GM18526 (cell line): ENCODE results near the gene UNC45B.
A peak's percentile ranks its signal among the peaks of the same experiment; 100 is the strongest.

Experiments used
- POLR2A ChIP-seq: IDR thresholded peaks from 3 replicates; pipeline ENCODE4 v1.6.1; 2011; ENCODE audit not compliant: insufficient read length; ENCODE audit errors: extremely low read depth

The UNC45B gene

DNA sequence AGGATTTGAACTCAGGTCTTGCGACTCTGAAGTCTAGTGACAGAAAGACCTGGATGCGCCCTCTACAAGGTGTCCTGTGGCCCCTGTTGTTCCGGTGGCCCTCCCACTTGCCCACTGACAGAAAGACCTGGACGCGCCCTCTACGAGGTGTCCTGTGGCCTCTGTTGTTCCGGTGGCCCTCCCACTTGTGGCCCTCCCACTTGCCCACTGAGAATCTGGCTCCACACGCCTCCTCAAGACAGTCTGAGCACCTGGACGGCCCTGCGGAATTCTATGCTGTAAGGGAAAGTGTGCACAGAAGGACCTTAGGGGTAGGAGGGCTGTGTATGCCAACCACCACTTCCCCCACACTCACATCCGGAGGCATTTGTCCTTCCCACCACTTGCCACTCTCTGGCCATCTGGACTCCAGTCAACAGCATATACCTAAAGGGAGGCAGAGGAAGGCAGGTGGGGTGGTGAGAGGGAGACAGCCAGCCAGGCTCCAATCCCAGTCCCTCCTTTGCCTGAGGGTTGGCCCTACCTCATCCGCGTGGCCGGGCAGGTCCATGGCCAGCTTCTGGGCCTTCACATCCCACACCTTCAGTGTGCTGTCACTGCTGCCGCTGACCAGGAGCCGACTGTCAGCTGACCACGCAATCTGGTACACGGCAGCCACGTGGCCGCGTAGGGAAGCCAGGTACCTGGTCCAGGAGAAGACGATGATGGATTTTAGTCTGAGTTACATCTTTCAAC is 14.6 kb upstream of the UNC45B start:
- no peak for TF ChIP-seq POLR2A

DNA sequence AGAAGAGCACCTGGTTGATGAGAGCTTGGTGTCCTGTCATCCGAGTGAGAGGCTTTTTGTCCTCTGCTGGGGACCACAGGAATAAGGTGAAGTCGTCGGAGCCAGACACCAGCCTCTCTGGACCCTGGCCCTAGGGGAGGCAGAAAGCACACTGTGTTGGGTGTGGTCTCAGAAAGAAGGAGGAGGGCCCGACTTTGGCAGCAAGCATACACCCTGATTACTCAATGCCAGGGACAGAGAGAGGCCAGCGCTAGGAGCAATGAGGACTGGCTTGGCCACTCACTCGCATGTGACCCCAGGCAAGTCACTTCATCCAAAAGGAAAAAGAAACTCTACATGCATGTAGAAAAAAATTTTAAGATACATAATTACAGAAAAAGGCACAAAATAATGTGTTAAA is 12.3 kb upstream of the UNC45B start:
- TF ChIP-seq POLR2A, result no peak

DNA sequence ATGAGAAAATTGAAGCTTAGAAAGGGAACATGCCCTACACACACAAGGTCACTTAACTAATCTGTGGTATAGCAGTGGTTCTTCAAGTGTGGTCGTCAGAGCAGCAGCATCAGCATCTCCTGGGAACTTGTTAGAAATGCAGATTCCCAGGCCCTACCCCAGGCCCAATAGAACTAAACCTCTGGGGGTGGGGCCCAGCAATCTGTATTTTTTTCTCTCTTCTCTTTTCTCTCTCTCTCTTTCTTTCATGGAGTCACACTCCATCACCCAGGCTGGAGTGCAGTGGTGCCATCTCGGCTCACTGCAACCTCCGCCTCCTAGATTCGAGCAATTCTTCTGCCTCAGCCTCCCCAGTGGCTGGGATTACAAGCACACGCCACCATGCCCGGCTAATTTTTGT is 9.4 kb upstream of the UNC45B start:
- TF ChIP-seq POLR2A, result no peak

DNA sequence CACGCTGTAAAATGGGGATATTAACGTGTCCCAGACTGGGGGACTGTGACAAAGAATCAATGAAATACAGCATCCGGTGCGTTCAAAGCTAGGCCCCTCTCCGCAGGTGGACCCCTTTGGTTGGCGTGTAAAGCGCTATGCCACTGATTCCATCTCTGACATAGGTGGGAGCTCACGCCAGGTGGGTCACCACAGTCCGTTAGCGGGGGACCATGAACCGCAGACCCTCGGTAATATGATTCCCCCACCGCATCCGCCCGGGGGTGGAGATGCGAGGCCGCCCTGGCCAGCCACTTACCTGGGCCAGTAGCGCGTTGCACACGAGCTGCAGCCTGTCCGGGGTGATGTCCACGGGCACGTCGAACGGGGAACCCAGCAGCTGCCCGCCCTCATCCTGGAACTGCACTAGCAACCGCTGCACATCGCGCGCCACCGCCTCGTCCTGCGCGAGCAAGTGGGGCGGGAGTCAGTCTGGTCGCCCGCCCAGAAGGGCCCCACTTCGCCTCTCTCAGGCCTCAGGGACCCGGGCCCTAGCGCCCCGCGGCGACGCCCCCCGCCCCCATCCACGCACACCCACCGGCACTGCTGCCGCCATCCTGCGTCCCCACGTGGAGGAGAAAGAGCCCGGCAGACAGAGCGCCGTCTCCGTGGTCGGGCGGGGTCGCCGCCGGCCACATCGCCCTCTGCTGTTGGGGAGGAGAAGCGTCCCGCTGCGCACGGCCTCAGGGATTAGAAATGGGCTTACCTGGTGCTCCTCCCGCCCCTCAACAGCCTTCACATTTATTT is 5.7 kb upstream of the UNC45B start, which contains the start of gene NLE1:
Gene NLE1, minus strand, starts transcription at position 623 of the 786 bp plus-strand sequence. Its CDS starts 28 bp downstream, at position 595.
- TF ChIP-seq POLR2A, result peak; percentile 54

DNA sequence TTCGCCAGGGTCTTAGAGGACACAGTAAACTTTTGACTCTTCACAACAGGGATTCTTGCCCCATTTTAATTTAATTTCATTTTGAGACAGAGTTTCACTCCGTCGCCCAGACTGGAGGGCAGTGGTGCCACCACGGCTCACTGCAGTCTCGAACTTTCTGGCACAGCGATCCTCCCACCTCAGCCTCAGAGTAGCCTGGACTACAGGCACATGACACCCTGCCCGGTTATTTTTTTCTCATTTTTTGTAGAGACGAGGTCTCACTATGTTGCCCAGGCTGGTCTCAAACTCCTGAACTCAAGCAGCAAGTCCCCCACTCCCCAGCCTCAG is 5.2 kb upstream of the UNC45B start:
- no peak for TF ChIP-seq POLR2A

DNA sequence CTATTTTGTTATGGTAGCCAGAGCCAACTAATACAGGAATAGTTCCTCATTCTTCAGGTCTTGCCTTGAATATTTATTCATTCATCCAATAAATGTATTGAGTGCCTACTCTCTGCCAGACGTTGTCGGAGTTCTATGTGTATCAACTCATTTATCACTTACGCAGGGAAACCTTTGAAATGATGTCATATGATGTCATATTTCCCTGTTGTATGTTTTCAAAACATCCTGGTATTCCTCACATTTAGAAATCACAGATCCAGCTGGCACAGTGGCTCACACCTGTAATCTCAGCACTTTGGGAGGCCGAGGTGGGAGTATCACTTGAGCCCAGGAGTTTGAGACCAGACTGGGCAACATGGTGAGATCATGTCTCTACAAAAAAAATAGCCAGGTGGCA is 2.8 kb upstream of the UNC45B start:
- TF ChIP-seq POLR2A, result no peak

DNA sequence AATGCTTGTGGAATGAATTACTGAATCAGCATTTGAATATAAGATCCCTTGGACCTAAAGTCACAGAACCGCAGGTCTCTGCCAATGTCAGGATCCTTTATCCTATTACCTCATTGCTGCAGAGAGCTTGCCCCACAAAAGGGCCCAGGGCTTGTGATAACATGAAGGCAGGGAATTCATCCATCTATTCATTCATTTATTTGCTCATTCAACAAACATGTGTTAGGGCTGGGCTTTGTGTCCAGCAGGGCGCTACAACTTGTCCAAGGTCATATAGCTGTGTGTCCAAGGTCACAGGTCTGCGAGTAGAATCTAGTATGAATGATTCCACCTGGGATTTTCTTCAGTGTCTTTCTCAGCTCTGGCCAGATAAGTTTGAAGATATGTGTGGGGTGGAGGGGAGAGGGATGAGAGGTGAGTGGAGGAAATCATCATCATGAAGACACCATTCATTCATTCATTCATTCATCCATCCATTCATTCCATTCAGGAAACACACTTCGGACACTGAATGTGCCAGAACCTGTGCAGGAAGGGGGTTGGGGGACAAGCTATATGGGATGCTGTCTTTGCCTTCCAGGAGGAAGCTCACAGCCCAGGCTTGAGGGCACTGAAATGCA is 1.3 kb upstream of the UNC45B start:
- no peak for TF ChIP-seq POLR2A

DNA sequence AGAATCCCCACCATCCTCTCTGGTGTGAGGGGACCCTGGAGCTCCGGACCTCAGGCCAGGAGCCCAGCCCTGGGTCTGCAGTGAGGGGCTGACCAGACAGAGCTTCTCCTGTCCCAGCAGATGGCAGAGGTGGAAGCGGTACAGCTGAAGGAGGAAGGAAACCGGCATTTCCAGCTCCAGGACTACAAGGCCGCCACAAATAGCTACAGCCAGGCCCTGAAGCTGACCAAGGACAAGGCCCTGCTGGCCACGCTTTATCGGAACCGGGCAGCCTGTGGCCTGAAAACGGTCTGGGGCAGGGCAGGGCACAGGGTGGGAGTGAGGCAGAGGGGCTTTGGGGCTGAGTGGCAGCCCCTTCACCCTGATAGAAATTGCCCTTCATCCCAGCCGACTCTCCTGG is 527 bp downstream of the UNC45B start:
- TF ChIP-seq POLR2A, result no peak

DNA sequence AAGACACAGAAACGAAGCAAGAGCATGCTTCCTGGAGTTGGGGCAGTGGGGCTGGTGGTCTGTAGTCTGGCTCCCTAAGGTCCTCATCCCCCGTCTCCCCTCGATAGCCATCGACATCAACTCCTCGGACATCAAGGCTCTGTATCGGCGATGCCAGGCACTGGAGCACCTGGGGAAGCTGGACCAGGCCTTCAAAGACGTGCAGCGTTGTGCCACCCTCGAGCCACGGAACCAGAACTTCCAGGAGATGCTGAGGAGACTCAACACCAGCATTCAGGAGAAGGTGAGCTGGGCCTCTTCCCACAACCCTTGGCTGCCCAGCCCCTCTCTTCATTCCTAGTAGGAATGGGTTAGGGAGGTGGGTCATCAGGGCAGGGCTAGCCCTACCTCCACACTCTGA is 2.3 kb downstream of the UNC45B start:
- no peak for TF ChIP-seq POLR2A

DNA sequence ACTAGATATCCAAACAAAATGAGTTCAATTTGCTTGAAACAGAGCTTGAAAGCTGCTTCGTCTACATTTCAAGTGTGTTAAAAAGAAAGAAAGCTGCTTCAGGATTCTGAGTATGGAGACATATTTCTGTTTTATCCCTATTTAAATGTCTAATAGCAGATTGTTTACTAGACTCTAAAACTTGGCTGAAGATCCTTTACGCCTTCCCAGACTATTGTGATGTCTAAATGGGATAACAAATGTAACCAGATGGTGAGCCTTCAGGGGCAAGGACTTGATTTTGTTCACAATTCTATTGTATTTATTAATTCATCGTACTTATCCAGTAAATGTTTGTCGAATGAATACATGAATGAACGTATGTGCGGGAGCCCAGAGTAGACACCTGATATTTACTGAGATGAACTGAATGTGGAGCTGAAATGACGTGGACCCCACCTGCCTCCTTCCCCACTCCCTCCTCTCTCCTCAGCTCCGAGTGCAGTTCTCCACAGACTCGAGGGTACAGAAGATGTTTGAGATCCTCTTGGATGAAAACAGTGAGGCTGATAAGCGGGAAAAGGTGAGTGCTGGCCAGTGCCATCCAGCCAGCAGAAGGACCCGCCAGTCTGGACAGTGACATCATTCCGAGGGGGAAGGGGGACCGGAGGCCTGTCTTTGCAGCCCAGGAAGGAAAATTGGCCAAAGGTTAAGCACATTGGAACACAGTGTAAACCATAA is 5.0 kb downstream of the UNC45B start:
- no peak for TF ChIP-seq POLR2A

DNA sequence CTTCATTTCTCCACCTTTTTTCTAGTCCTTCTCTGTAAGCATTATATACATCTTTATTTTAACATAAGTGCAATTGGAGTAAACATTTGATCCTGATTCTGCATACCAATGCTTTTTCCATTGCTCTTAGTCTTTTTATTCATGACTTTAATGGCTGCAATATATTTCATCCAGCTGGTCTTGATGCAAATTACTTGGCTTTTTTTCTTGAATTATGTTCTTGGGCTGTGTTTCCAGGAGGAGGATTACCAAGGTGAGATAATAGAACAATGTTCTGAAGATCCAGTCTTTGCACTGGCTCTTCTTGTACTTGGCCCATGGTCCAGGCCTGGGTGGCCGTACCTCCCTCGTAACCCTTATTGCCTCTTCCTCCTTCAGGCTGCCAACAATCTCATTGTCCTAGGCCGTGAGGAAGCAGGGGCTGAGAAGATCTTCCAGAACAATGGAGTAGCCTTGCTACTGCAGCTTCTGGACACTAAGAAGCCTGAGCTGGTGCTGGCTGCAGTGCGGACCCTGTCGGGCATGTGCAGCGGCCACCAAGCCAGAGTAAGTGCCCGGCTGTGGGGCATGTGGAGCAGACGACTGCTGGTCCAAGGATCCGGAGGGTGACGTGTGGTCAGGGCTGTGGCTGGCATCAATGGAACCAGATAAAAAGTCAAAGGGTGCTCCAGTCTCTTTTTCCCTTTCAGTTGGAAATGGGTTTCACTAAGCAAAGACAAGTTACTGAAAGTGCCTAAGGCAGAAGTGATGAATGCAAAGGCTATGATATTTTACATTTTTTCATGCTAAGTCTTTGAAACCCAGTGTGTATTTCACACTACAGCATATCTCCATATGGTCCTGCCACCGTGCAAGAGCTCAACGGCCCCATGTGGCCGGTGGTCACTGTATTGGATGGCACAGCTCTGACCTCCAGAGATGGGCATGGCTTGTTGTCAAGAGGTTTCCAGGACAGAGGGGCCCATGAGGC is 6.9 kb downstream of the UNC45B start:
- no peak for TF ChIP-seq POLR2A

DNA sequence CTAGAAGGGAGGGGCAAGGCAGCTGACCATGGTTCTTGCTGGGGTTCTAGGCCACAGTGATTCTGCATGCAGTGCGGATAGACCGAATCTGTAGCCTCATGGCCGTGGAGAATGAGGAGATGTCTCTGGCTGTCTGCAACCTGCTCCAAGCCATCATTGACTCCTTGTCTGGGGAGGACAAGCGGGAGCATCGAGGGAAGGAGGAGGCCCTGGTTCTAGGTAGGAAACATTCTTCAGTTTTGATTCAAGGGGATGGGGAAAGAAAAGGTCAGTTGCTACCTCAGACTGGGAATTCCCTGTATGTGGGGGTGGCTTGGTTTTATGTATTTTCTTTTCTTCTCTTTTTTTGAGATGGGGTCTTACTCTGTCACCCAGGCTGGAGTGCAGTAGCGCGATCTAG is 7.6 kb downstream of the UNC45B start:
- no peak for TF ChIP-seq POLR2A

DNA sequence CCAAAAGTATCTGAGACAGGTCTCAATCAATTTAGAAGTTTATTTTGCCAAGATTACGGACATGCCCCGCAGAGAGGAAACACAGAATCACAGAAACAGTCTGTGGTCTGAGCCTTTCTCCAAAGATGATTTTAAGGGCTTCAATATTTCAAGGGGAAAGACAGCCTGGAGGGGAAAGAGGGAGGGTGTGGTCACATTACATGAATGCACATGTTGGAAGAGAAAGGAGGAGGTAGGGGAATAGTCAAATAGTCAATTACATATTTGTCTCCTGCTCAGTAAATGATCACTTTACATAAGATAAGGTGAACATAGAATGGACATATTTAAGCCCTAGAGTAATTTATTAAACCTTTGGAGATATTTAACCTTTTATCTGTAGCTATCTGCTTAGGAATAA is 12.3 kb downstream of the UNC45B start:
- TF ChIP-seq POLR2A, result no peak

DNA sequence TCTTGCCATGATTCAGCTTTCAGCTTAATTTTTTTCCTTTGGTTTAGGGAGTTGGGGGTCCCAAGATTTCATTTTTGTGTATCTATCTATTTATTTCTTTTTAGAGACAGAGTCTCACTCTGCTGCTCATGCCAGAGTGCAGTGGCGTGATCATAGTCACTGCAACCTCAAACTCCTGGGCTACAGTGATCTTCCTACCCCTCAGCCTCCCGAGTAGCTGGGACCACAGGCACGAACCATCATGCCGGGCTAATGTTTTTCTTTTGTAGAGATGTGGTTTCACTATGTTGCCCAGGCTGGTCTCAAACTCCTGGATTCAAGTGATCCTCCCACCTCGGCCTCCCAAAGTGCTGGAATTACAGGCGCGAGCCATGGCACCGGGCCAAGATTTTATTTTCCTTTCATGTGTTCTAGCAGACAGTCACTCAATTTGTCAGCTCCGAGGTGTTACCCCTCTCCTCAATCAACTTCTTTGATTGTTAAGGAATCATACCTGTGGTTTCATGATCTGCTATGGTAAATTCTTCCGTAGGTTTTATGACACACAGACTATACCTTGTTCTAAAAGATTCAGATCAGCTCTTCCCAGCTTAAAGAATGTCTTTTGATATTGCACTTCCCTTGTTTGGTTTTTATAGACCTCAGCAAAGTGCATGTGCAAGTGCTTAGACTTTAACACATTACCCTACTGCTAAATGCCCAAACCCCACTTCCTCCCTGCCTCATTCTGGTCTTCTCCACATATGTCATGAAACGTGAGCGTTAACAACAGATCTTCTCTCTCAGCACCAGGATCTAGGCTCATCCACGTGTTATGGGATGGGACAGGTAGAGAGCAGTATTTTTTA is 13.0 kb downstream of the UNC45B start:
- TF ChIP-seq POLR2A, result no peak

DNA sequence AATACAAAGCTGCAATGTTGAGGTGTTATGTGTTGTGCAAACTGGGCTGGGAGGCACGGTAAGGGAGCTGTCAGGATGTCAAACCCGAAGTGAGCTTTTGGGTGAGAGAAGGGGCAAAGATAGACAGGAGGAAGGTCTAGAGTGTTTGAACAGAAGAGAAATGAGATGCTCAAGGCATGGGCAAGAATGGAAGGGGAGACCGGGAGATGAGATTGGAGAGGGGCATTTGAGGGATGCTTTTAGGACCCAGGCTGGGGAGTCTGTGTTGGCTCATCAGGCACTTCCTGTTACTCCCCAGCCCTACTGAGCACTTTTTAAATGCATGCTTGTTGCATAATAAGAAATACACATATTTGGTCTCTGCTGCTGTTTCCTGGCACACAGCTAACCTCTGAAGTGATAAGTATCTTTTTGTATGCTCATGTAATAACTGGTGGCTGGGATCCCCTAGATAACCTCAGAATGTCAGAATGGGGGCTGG is 13.7 kb downstream of the UNC45B start:
- no peak for TF ChIP-seq POLR2A
